ENCODE results near the gene FMOD. TPM values are rescaled to one million over a fixed set of nuclear protein-coding genes. Genes with fewer than 3 reads are reported as not detected.
"Not testable (repeated sequence)": the region's sequence is repeated elsewhere in the genome, so short reads cannot be mapped to it uniquely, and the experiment has no call there.

The FMOD gene
- total RNA-seq, 1 donor from 2014 or later: 0.26 TPM

DNA sequence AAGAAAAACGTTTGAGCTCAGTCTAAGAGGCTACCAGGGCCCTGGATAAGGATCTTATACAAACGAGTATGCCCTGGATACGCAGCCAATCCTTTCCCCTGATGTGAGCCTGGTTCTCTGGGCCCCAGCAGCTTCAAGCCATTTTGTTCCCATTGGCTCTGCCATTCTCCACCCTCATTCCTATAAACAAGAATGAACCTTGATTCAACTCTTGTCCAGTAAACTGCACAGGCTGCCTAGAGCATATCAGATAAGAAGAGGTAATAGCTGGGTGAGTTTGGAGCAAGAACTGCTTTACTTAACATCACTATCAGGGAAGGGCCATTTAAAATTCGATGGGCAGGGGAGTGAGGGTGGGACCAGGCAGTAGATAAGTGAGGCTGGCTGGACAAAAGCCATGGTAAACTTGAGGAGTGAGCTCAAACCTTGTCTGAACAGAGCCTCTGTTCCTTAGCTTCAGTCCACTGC lies 34.3 kb downstream of the FMOD start:
- Histone ChIP-seq H3K36me3 (ENCODE audit: control insufficient read depth, insufficient read depth, low read length) (no peaks in the 10 kb centered on the region), H3K27me3 (ENCODE audit: control insufficient read depth, insufficient read depth, low read length) (no peaks in the 10 kb centered on the region), H3K4me3 (ENCODE audit: low read depth, low read length) (no peak overlapping the region)
- TF ChIP-seq, protein P1, sequence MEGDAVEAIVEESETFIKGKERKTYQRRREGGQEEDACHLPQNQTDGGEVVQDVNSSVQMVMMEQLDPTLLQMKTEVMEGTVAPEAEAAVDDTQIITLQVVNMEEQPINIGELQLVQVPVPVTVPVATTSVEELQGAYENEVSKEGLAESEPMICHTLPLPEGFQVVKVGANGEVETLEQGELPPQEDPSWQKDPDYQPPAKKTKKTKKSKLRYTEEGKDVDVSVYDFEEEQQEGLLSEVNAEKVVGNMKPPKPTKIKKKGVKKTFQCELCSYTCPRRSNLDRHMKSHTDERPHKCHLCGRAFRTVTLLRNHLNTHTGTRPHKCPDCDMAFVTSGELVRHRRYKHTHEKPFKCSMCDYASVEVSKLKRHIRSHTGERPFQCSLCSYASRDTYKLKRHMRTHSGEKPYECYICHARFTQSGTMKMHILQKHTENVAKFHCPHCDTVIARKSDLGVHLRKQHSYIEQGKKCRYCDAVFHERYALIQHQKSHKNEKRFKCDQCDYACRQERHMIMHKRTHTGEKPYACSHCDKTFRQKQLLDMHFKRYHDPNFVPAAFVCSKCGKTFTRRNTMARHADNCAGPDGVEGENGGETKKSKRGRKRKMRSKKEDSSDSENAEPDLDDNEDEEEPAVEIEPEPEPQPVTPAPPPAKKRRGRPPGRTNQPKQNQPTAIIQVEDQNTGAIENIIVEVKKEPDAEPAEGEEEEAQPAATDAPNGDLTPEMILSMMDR (IDR thresholded peaks at IDR 0.05; ENCODE audit: insufficient read depth, low read length, severe bottlenecking): no peak
- FAIRE-seq: no peak
- DNase-seq (ENCODE audit: low read depth): no peak

DNA sequence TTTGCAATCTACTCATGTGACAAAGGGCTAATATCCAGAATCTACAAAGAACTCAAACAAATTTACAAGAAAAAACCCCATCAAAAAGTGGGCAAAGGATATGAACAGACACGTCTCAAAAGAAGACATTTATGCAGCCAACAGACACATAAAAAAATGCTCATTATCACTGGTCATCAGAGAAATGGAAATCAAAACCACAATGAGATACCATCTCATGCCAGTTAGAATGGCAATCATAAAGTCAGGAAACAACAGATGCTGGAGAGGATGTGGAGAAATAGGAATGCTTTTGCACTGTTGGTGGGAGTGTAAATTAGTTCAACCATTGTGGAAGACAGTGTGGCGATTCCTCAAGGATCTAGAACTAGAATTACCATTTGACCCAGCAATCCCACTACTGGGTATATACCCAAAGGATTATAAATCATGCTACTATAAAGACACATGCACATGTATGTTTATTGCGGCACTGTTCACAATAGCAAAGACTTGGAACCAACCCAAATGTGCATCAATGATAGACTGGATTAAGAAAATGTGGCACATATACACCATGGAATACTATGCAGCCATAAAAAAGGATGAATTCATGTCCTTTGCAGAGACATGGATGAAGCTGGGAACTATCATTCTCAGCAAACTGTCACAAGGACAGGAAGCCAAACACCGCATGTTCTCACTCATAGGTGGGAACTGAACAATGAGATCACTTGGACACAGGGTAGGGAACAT lies 36.7 kb downstream of the FMOD start:
- not testable (repeated sequence) for DNase-seq (ENCODE audit: low read depth); FAIRE-seq; H3K36me3 ChIP-seq (ENCODE audit: control insufficient read depth, insufficient read depth, low read length)

DNA sequence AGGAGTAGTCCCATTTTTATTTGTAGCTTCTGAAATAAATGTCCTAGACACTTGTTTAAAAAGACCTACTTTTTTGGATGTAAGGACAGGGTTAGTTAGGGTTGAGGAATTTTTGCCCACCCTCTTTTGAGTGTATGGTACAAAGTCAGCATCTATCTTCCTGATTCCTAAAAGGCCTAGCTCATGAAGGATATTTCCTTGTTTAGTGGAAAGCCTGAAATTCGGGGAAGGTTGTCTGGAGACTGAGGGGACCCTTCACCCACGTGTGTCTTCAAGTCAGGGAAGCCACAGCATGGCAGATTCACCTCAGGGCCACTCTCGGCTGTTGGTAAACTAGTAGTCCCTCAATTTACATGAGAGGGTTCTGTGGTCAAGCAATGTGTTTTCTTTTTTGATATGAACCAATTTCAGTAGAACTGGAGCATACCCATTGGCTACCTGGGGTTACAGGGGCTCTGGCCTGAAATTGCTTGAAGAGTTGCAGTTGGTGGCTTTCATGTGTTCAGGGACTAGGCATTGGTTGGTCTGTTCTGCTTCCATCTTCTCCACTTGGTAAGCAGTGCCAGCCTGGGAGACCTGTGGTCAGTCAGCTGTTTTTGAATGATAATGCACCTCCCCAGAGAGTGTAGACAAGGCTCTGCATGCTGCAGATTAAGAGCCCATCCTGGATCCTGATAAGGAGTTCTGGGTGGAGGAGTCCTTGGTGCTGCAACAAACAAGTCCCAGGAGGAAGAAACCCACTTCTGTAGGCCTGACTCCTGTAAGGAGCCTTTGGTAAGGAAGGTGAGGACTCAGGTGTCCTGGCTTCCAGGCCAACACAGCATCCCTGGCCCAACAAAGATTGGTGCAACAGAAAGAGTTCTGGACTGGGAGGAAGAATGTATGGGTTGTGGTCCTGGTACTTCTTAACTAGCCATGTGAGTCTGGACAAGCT lies 39.3 kb downstream of the FMOD start:
- Histone ChIP-seq H3K27me3 (ENCODE audit: control insufficient read depth, insufficient read depth, low read length) (no peaks in the 10 kb centered on the region), H3K36me3 (ENCODE audit: control insufficient read depth, insufficient read depth, low read length) (peaks cover 12% of the 10 kb centered on the region), H3K4me3 (ENCODE audit: low read depth, low read length) (no peak overlapping the region)
- TF ChIP-seq, protein P1 (IDR thresholded peaks at IDR 0.05; ENCODE audit: insufficient read depth, low read length, severe bottlenecking): no peak
- no peak for DNase-seq (ENCODE audit: low read depth)
- FAIRE-seq: no peak

More for the DNA sequence above, 36.7 kb downstream of the FMOD start:
- not testable (repeated sequence) for H3K4me3 ChIP-seq (ENCODE audit: low read depth, low read length); H3K27me3 ChIP-seq (ENCODE audit: control insufficient read depth, insufficient read depth, low read length)

DNA sequence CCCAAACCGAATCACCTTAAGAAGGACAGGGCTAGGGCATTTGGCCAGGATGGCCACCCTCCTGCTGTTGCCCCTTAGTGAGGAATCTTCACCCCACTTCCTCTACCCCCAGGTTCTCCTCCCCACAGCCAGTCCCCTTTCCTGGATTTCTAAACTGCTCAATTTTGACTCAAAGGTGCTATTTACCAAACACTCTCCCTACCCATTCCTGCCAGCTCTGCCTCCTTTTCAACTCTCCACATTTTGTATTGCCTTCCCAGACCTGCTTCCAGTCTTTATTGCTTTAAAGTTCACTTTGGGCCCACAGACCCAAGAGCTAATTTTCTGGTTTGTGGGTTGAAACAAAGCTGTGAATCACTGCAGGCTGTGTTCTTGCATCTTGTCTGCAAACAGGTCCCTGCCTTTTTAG lies 42.0 kb downstream of the FMOD start:
- FAIRE-seq (no peak), DNase-seq (ENCODE audit: low read depth) (no peak)
- no peaks in the 10 kb centered on the region for H3K27me3 ChIP-seq (ENCODE audit: control insufficient read depth, insufficient read depth, low read length)
- no peak overlapping the region for H3K4me3 ChIP-seq (ENCODE audit: low read depth, low read length)
- peaks cover 14% of the 10 kb centered on the region for H3K36me3 ChIP-seq (ENCODE audit: control insufficient read depth, insufficient read depth, low read length)
- TF ChIP-seq, protein P1 (IDR thresholded peaks at IDR 0.05; ENCODE audit: insufficient read depth, low read length, severe bottlenecking): no peak

DNA sequence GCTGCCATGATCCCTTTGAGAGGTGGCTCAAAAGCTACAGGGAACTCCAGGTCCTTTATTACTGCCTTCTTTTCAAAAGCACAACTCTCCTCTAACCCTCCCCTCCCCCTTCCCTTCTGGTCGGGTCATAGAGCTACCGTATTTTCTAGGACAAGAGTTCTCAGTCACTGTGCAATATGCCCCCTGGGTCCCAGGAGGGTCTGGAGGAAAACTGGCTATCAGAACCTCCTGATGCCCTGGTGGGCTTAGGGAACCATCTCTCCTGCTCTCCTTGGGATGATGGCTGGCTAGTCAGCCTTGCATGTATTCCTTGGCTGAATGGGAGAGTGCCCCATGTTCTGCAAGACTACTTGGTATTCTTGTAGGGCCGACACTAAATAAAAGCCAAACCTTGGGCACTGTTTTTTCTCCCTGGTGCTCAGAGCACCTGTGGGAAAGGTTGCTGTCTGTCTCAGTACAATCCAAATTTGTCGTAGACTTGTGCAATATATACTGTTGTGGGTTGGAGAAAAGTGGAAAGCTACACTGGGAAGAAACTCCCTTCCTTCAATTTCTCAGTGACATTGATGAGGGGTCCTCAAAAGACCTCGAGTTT lies 42.5 kb downstream of the FMOD start:
- DNase-seq (ENCODE audit: low read depth) (no peak), FAIRE-seq (no peak)
- no peaks in the 10 kb centered on the region for H3K27me3 ChIP-seq (ENCODE audit: control insufficient read depth, insufficient read depth, low read length)
- TF ChIP-seq, protein P1 (IDR thresholded peaks at IDR 0.05; ENCODE audit: insufficient read depth, low read length, severe bottlenecking): no peak
- peaks cover 14% of the 10 kb centered on the region for H3K36me3 ChIP-seq (ENCODE audit: control insufficient read depth, insufficient read depth, low read length)
- no peak overlapping the region for H3K4me3 ChIP-seq (ENCODE audit: low read depth, low read length)

Data from bronchial epithelial cell (primary cell).